DMS53 treated with DMSO at 0.1 percent for 48 hours (cell line): ENCODE results near the gene KIF26B.
"Not testable (repeated sequence)": the region's sequence is repeated elsewhere in the genome, so short reads cannot be mapped to it uniquely, and the experiment has no call there.

Experiments used
- DNase-seq: peaks from one replicate; lab custom pipeline; 2025; ENCODE audit not compliant: unreplicated experiment; lab: John Stamatoyannopoulos, UW

KIF26B gene

GRCh38 chr1:245710961-245711903 is 556.4 kb downstream of the KIF26B start:
- DNase-seq = no peak

DNA sequence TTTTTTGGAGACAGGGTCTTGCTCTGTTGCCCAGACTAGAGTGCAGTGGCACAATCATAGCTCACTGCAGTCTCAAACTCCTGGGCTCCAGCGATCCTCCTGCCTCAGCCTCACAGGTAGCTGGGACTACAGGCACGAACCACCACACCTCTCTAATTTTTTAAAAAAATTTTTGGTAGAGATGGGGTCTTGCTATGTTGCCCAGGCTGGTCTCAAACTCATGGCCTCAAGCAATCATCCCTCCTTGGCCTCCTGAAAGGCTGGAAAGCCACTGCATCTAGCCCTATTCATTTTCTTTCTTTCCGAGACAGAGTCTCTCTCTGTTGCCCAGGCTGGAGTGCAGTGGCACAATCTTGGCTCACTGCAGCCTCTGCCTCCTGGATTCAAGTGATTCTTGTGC is 559.2 kb downstream of the KIF26B start:
- not testable (repeated sequence) for DNase-seq

DNA sequence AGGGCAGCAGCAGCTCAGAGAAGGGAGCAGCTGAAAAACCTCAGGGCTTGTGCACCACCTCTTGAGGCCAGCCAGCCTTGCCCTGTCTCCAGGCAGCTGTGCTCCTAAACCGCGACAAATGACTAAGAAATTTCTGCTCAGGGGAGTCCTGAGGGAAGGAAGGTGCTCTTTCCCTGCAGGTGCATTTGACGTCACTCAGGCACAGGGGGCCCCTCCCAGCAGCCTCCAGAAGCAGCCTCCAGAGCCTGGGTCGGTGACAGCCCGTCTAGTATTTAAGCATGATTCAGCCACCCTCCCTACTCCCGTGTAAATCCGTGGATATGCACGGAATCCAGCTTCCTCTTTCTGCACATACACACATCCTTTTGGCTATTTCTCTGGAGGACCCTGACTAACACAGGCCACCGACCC is 560.5 kb downstream of the KIF26B start:
- peak; percentile 8 for DNase-seq

DNA sequence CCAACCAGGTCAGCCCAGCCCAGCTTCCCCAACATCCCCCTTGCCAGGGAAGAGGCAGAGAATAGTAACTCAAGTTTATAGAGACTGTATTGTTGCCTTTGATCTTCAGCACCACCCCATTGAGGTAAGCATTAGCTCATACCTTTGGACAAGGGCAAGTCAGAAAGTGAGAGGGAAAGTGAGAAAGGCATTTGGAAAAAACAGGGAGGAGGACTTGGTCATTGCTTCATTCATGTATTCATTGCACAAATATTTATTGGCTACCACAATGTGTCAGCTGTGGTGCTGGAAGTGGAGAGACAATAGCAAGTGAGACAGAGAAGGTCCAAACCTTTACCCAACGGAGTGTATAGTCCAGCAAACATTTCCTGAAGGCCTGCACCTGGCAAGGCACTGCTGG is 561.2 kb downstream of the KIF26B start:
- no peak for DNase-seq

DNA sequence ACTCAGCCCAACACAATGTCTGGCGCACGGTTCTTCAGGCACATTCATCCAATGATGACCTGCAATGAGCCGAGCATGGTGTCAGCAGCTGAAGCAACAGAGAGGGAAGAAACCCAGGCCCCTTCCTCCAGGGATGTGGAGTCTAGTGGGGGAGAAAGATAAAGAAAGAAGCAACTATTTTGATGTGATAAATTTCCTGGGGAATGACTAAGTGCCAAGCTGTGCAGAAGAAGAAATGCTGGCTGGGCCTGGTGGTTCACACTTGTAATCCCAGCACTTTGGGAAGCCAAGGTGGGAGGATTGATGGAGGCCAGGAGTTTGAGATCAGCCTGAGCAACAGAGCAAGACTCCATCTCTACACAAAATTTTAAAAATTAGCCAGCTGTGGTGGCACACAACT is 561.8 kb downstream of the KIF26B start:
- no peak for DNase-seq

DNA sequence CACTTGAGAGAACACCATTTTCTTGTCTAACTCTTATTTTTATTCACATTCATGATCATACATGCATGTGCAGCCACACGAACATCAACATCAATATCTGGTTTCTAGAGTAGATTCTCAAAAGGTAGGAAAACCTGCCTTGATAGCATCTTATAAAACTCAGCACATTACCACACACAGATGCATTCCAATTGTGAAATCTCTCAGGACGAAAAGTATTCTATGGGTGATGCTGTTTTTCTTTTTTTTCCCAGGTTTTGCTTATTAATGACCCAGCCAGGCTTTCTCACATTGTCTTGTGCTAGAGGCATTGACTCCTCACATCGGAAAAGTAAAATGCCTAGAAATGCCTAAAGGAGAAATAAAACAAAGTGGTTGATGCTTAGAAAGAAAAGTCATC is 562.8 kb downstream of the KIF26B start:
- DNase-seq = no peak

GRCh38 chr1:245718123-245718522 is 563.3 kb downstream of the KIF26B start:
- no peak for DNase-seq

DNA sequence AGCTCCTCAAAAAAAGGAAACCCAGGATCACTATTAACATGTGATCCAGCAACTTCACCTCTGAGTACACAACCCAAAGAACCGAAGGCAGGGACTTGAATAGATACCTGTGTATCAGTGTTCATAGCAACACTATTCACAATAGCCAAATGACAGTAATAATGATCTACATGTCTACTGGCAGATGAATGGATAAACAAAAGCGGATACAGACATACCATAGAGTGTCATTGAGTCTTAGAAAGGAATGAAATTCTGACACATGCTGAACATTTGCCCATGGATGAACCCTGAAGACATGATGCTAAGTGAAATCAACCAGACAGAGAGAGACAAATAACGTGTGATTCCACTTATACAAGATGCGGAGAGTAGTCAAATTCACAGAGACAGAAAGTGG is 564.2 kb downstream of the KIF26B start:
- DNase-seq = no peak

- DNase-seq = no peak
These were observed 566.7 kb downstream of the KIF26B start for GRCh38 chr1:245721488-245721887.

DNA sequence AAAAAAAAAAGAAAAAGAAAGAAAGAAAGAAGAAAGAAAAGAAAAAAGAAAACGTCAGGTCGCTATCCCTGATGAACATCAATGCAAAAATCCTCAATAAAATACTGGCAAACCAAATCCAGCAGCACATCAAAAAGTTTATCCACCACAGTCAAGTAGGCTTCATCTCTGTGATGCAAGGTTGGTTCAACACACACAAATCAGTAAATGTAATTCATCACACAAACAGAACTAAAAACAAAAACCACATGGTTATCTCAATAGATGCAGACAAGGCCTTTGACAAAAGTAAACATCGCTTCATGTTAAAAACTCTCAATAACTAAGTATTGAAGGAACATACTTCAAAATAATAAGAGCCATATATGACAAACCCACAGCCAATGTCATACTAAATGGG is 573.2 kb downstream of the KIF26B start:
- not testable (repeated sequence) for DNase-seq

GRCh38 chr1:245730801-245731200 is 576.0 kb downstream of the KIF26B start:
- DNase-seq = no peak

- not testable (repeated sequence) for DNase-seq
These were observed 585.6 kb downstream of the KIF26B start for GRCh38 chr1:245740336-245740735.

GRCh38 chr1:245742896-245743295 is 588.1 kb downstream of the KIF26B start:
- no peak for DNase-seq

GRCh38 chr1:245748240-245748639 is 593.5 kb downstream of the KIF26B start:
- DNase-seq = no peak

- DNase-seq = no peak
These were observed 593.9 kb downstream of the KIF26B start for GRCh38 chr1:245748646-245749045.

DNA sequence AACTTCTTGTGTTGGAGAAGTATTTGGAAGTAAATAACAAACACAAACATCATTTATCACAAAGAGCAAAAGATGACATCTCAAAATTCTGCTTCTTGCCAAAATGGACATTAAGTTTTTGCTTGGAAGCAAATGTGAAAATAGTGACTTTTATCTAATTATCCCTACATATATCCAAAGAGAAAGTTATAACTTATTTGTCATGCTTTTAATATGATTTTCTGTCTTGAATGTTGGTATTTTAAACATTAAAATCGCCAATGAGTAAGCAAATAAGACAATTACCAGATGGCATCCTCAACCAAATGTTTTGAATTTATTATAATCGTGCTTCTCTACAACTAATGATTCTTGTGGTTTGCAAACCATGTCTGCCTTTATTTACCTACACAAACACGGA is 594.3 kb downstream of the KIF26B start:
- no peak for DNase-seq

DNA sequence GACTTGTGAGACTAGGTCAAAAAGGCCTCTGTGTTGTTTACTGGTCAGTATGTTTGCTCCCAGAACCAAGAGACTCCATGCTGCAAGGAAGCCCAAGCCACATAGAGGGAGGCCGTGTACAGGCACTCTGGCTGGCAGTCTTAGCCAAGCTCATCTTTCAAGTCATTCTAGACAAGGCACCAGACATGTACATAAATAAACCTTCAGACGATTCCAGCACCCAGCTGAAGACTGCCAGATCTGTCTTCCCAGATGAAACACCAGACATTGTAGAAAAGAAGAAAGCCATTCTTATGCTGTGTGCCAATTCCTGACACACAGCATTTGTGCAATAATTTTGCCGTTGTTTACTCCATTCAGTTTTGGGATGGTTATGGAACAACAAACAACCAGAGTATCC is 595.5 kb downstream of the KIF26B start:
- no peak for DNase-seq

DNA sequence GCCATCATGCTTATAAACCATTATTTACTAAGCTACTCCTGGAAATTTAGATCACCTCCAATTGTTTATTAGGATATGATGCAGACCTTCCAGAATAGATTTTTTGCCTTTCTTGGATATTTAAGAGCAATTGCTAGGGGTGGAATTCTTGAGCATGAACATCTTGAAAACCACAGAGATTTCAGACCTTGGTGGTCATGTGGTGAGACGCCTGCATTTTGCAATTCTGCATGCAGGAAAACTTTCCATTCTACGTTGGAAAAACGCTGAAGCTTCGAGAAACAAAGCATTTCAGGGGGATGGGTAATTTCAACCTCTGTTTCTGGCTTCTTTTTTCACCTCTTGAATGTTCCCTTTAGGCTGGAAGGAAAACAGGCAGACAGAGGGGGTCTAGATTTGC is 596.3 kb downstream of the KIF26B start:
- DNase-seq = no peak

DNA sequence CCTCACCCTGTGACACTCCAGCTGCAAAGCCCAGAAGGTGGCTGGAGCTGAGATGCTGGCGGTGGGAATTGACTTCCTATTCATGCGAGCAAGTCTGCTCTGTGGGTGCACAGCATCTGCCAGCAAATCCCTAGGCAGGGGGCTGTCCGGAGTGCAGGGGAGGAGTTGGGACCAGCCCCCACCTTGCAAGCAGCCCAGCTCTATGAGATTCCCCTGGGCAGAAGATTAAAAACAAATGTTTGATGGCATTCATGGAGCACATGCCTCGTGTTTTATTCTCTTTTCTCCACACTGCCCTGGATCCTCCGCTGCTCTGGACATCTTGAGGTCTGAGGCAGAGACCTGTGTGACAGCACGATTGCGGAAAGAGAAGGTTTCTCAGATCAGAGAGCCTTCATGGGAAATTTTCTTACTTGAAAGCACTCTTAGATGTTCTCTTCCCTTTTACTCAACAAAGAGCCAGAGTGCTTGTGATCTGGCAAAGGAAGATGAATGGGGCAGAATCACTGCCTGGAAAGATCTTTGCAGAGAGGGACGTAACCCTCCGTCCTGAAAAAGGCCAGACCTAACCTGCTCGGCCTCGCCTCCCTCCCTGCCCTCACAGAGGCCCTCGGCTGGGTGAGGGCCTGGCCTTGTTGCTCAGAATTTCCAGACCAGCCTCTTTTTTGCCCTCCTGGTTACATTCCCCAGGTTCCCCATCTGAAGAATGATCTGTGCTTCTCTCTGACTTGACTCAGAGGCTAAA is 597.1 kb downstream of the KIF26B start:
- no peak for DNase-seq

DNA sequence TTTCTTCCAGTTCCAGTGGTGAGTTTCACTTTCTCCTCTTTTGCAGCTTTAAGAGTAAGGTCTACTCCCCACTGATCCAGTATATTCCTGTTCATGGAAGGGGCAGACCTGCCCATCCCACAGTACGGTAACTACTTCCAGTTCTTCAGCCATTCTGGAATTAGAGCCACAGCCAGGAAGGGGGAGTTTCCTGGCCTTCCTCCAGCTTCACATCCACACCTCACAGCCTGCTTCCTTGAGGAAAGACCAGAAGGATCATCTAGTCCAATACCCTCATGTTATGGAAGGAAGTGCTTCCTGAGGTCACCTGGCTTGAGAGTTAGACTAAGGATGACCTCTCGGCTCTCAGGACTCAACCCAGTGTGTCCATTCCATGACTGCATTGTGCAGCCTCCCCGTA is 597.8 kb downstream of the KIF26B start:
- DNase-seq = no peak

- no peak for DNase-seq
These were observed 599.0 kb downstream of the KIF26B start for GRCh38 chr1:245753807-245754206.

DNA sequence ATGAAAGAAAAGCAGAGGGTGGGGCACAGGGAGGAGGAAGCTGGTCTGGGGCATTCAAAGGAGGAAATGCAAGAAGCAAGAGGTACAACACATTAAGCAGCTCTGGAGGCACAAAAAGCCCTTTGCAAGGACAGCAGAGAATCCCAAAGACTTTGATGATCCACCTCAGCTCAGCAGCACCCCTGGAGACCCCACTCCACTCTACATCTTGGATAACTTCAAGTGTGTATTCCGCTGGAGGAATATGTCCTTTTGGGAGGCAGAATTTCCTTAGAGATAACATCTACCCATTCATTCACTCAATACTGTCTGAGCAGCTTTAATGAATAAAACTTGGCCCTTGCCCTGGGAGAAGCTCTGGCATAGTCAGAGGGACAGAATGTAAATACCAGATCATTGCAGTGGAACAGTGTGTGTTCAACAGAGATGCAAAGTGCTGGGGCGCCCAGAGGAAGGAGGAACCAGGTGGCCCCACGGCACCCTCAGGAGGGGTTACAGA is 599.7 kb downstream of the KIF26B start:
- no peak for DNase-seq
